CD1c-positive myeloid dendritic cell (primary cell): ENCODE data around the gene TRIM17.
"Not testable (repeated sequence)": the region's sequence is repeated elsewhere in the genome, so short reads cannot be mapped to it uniquely, and the experiment has no call there.

Source experiments
- DNase-seq: peaks from one replicate; pipeline ENCODE4 v3.0.0-alpha.2; 2016; ENCODE audit errors: extremely low spot score

TRIM17 gene

GRCh38 chr1:228448372-228448771 lies 31.7 kb upstream of the TRIM17 start:
- no peak for DNase-seq

- DNase-seq: no peak
These were observed 30.2 kb upstream of the TRIM17 start for GRCh38 chr1:228446852-228447251.

GRCh38 chr1:228445843-228446650 lies 29.4 kb upstream of the TRIM17 start:
- peak; percentile 64 for DNase-seq

GRCh38 chr1:228445490-228445842 lies 28.8 kb upstream of the TRIM17 start:
- DNase-seq: no peak

GRCh38 chr1:228443395-228443794 lies 26.7 kb upstream of the TRIM17 start:
- DNase-seq: no peak

- DNase-seq: no peak
These were observed 24.3 kb upstream of the TRIM17 start for GRCh38 chr1:228440761-228441500.

GRCh38 chr1:228438266-228438665 lies 21.6 kb upstream of the TRIM17 start:
- no peak for DNase-seq

- DNase-seq: no peak
These were observed 20.8 kb upstream of the TRIM17 start for GRCh38 chr1:228437424-228437962.

- DNase-seq: no peak
These were observed 18.0 kb upstream of the TRIM17 start for GRCh38 chr1:228434689-228435088.

- DNase-seq: not testable (repeated sequence)
These were observed 16.8 kb upstream of the TRIM17 start for GRCh38 chr1:228433337-228434053.

- DNase-seq: no peak
These were observed 13.6 kb upstream of the TRIM17 start for GRCh38 chr1:228430243-228430642.

- DNase-seq: no peak
These were observed 13.0 kb upstream of the TRIM17 start for GRCh38 chr1:228429698-228430097.

- DNase-seq: no peak
These were observed 12.3 kb upstream of the TRIM17 start for GRCh38 chr1:228429007-228429406.

GRCh38 chr1:228428412-228428811 lies 11.8 kb upstream of the TRIM17 start:
- no peak for DNase-seq

- no peak for DNase-seq
These were observed 10.0 kb upstream of the TRIM17 start for GRCh38 chr1:228426518-228427175.

- no peak for DNase-seq
These were observed 8.3 kb upstream of the TRIM17 start for GRCh38 chr1:228424685-228425660.

GRCh38 chr1:228423404-228424053 lies 6.9 kb upstream of the TRIM17 start:
- DNase-seq: no peak

GRCh38 chr1:228420968-228421826 lies 4.5 kb upstream of the TRIM17 start:
- DNase-seq: no peak
